Neural cell (in vitro differentiated cells): ENCODE measurements around the gene BCAT1. TPM values are rescaled to one million over a fixed set of nuclear protein-coding genes. Genes with fewer than 3 reads are reported as not detected.

ENCODE experiments used
- H2AFZ ChIP-seq: fragments of 200-600, 300-800 bp; sonication (generic), shearing (Covaris generic); 2 replicates; pipeline ENCODE4 v1.6.0; 2014; ENCODE audit warnings: low read depth, mild to moderate bottlenecking, antibody characterized with exemption, low read length, moderate library complexity
- H3F3A ChIP-seq: fragments of 200-600 bp; shearing (Covaris generic); 2 replicates; pipeline ENCODE4 v1.6.1; 2016; ENCODE audit warnings: mild to moderate bottlenecking, moderate library complexity, mixed read lengths, antibody characterized with exemption, low read length; ENCODE audit not compliant: insufficient read depth, poor library complexity, severe bottlenecking
- H3K27ac ChIP-seq: fragments of 200-600, 300-800 bp; sonication (generic), shearing (Covaris generic); 2 replicates; pipeline ENCODE4 v1.5.1; 2014; ENCODE audit warnings: mild to moderate bottlenecking, low read length, moderate library complexity
- H3K27me3 ChIP-seq: fragments of 300-800, 200-600 bp; sonication (generic), shearing (Covaris generic); 2 replicates; pipeline ENCODE4 v1.6.0; 2014; ENCODE audit warnings: mild to moderate bottlenecking, low read depth, low read length, moderate library complexity; ENCODE audit not compliant: insufficient read depth
- H3K36me3 ChIP-seq: fragments of 300-800, 200-600 bp; sonication (generic), shearing (Covaris generic); 2 replicates; pipeline ENCODE4 v1.5.1; 2014; ENCODE audit warnings: mild to moderate bottlenecking, antibody characterized with exemption, low read length, moderate library complexity; ENCODE audit not compliant: insufficient read depth
- H3K4me2 ChIP-seq: fragments of 300-800, 200-600 bp; sonication (generic), shearing (Covaris generic); 2 replicates; pipeline ENCODE4 v1.6.0; 2014; ENCODE audit warnings: mild to moderate bottlenecking, low read length
- H3K4me3 ChIP-seq: fragments of 300-800, 200-600 bp; sonication (generic), shearing (Covaris generic); 2 replicates; pipeline ENCODE4 v1.5.1; 2014; ENCODE audit warnings: mild to moderate bottlenecking, low read length, moderate library complexity
- H3K79me2 ChIP-seq: fragments of 200-600 bp; shearing (Covaris generic); replicated peaks from 2 replicates; pipeline ENCODE4 v1.6.0; 2014; ENCODE audit warnings: mild to moderate bottlenecking, low read length, moderate library complexity; ENCODE audit not compliant: insufficient read depth
- H3K9ac ChIP-seq: fragments of 300-800, 200-600 bp; sonication (generic), shearing (Covaris generic); 2 replicates; pipeline ENCODE4 v1.6.1; 2016; ENCODE audit warnings: mild to moderate bottlenecking, low read length, mixed read lengths
- H3K9me2 ChIP-seq: fragments of 200-600 bp; shearing (Covaris generic); 2 replicates; pipeline ENCODE4 v1.6.1; 2016; ENCODE audit warnings: mild to moderate bottlenecking, low read length, mixed read lengths; ENCODE audit not compliant: insufficient read depth
- H3K9me3 ChIP-seq: fragments of 200-600, 300-800 bp; sonication (generic), shearing (Covaris generic); 2 replicates; pipeline ENCODE4 v1.6.1; 2016; ENCODE audit warnings: mild to moderate bottlenecking, mixed run types, low read length, moderate library complexity, mixed read lengths
- H4K20me1 ChIP-seq: fragments of 200-600 bp; shearing (Covaris generic); 2 replicates; pipeline ENCODE4 v1.6.1; 2016; ENCODE audit warnings: mild to moderate bottlenecking, mixed run types; ENCODE audit not compliant: insufficient read depth
- EP300 ChIP-seq: fragments of 450-650 bp; conservative IDR thresholded peaks from 2 replicates; pipeline ENCODE4 v1.6.1; 2014; ENCODE audit warnings: antibody characterized with exemption, mild to moderate bottlenecking, moderate library complexity; ENCODE audit not compliant: poor library complexity, severe bottlenecking
- EZH2 ChIP-seq: fragments of 200-600, 300-800 bp; shearing (Covaris generic), sonication (generic); IDR thresholded peaks from 2 replicates; pipeline ENCODE4 v1.6.1; 2014; ENCODE audit warnings: antibody characterized with exemption, low read length, borderline replicate concordance, mild to moderate bottlenecking; ENCODE audit not compliant: insufficient read depth, poor library complexity, severe bottlenecking
- MXI1 ChIP-seq: fragments of 450-650 bp; conservative IDR thresholded peaks from 2 replicates; pipeline ENCODE4 v1.6.1; 2014; ENCODE audit warnings: antibody characterized with exemption, mild to moderate bottlenecking; ENCODE audit not compliant: poor library complexity, severe bottlenecking
- POLR2AphosphoS5 ChIP-seq: IDR thresholded peaks from 2 replicates; pipeline ENCODE4 v1.6.1; 2012
- RAD21 ChIP-seq: fragments of 450-650 bp; conservative IDR thresholded peaks from 2 replicates; pipeline ENCODE4 v1.6.1; 2014; ENCODE audit warnings: antibody characterized with exemption, mild to moderate bottlenecking, moderate library complexity
- SMC3 ChIP-seq: fragments of 450-650 bp; conservative IDR thresholded peaks from 2 replicates; pipeline ENCODE4 v1.6.1; 2014; ENCODE audit warnings: antibody characterized with exemption, mild to moderate bottlenecking, moderate library complexity; ENCODE audit not compliant: poor library complexity
- TAF1 ChIP-seq: IDR thresholded peaks from 2 replicates; pipeline ENCODE4 v1.6.1; 2012; ENCODE audit warnings: low read depth
- polyA plus RNA-seq: library from polyadenylated mRNA; depleted of rRNA; stranded (reverse); fragments of >200 nt; gene quantifications from 2 replicates; pipeline ENCODE4 v1.2.3, GENCODE V29; 2014
- TF ChIP-seq, protein P1 (sequence below): IDR thresholded peaks from 2 replicates; pipeline ENCODE4 v1.6.1; 2012; ENCODE audit warnings: borderline replicate concordance
- TF ChIP-seq, protein P2 (sequence below): fragments of 450-650 bp; IDR thresholded peaks from 2 replicates; pipeline ENCODE4 v1.5.1; 2014; ENCODE audit warnings: antibody characterized with exemption, mild to moderate bottlenecking, moderate library complexity; ENCODE audit not compliant: poor library complexity, severe bottlenecking

Gene BCAT1
- polyA plus RNA-seq, 1 donor from 2014 or later: 31.3 TPM

DNA sequence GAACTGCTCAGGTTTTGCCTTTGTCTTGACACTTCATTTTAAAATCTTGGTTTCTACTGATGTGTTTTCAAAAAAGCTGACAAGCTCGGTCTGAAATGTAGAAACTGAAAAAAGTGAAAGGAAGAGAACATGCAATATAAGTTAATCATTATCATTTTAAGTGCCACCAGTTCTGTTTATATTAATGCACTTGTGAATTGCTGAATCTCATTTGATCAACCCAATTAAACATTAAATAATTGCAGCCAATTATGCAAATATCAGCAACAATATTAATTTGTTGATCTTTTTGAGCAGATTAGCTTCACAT, 133.8 kb downstream of the BCAT1 start:
- Histone ChIP-seq H3K27me3 (no peaks in the 10 kb centered on the region), H4K20me1 (no peaks in the 10 kb centered on the region), H3K36me3 (no peaks in the 10 kb centered on the region), H3K9me3 (no peaks in the 10 kb centered on the region), H3K79me2 (no peaks in the 10 kb centered on the region), H3K9me2 (no peaks in the 10 kb centered on the region), H3K4me2 (no peak overlapping the region), H3K27ac (no peak overlapping the region), H3F3A (no peaks in the 10 kb centered on the region), H3K4me3 (no peak overlapping the region), H3K9ac (no peak overlapping the region), H2AFZ (no peak overlapping the region)
- no peak for TF ChIP-seq SMC3
- TF ChIP-seq MXI1: no peak
- no peak for TF ChIP-seq POLR2AphosphoS5
- TF ChIP-seq EP300: no peak
- TF ChIP-seq, protein P1, sequence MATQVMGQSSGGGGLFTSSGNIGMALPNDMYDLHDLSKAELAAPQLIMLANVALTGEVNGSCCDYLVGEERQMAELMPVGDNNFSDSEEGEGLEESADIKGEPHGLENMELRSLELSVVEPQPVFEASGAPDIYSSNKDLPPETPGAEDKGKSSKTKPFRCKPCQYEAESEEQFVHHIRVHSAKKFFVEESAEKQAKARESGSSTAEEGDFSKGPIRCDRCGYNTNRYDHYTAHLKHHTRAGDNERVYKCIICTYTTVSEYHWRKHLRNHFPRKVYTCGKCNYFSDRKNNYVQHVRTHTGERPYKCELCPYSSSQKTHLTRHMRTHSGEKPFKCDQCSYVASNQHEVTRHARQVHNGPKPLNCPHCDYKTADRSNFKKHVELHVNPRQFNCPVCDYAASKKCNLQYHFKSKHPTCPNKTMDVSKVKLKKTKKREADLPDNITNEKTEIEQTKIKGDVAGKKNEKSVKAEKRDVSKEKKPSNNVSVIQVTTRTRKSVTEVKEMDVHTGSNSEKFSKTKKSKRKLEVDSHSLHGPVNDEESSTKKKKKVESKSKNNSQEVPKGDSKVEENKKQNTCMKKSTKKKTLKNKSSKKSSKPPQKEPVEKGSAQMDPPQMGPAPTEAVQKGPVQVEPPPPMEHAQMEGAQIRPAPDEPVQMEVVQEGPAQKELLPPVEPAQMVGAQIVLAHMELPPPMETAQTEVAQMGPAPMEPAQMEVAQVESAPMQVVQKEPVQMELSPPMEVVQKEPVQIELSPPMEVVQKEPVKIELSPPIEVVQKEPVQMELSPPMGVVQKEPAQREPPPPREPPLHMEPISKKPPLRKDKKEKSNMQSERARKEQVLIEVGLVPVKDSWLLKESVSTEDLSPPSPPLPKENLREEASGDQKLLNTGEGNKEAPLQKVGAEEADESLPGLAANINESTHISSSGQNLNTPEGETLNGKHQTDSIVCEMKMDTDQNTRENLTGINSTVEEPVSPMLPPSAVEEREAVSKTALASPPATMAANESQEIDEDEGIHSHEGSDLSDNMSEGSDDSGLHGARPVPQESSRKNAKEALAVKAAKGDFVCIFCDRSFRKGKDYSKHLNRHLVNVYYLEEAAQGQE: no peak
- TF ChIP-seq, protein P2, sequence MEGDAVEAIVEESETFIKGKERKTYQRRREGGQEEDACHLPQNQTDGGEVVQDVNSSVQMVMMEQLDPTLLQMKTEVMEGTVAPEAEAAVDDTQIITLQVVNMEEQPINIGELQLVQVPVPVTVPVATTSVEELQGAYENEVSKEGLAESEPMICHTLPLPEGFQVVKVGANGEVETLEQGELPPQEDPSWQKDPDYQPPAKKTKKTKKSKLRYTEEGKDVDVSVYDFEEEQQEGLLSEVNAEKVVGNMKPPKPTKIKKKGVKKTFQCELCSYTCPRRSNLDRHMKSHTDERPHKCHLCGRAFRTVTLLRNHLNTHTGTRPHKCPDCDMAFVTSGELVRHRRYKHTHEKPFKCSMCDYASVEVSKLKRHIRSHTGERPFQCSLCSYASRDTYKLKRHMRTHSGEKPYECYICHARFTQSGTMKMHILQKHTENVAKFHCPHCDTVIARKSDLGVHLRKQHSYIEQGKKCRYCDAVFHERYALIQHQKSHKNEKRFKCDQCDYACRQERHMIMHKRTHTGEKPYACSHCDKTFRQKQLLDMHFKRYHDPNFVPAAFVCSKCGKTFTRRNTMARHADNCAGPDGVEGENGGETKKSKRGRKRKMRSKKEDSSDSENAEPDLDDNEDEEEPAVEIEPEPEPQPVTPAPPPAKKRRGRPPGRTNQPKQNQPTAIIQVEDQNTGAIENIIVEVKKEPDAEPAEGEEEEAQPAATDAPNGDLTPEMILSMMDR: no peak
- TF ChIP-seq RAD21: no peak
- TF ChIP-seq TAF1: no peak
- TF ChIP-seq EZH2: no peak

DNA sequence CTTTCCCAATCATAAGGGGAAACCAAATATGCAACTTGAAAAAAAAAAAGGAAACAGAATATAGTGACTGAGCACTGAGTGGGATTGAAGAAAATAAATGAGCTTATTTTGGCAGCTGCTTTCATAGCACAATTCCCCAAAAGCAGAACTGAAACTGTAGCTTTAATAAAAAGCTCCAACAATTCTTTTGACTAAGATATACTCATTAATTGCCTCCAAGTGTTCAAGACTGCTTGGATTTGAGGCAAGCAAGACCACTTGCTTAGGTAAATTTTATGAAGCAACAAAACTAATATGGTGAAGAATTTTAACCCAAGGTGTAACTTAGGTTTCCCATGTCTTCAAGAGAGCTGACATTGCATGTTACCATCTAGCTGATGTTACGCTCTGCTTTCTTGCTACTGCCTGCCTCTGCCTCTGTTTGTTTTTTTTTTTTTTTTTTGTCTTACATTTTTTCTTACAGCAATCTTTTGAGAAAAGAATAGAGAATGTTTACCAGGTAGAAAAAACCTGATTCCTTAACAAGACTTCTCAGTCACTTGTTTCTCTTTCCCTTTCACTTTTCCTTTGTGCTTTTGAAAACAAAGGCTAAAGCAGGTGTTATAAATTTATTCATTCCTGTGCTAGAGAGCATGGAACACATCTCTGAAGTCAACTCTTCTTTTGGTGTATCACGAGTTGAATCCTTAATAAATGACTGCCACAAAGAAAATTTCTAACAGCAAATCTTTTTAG, 134.4 kb downstream of the BCAT1 start:
- Histone ChIP-seq H3F3A (no peaks in the 10 kb centered on the region), H3K27ac (no peak overlapping the region), H3K27me3 (no peaks in the 10 kb centered on the region), H3K79me2 (no peaks in the 10 kb centered on the region), H3K9me3 (no peaks in the 10 kb centered on the region), H3K9ac (no peak overlapping the region), H2AFZ (no peak overlapping the region), H3K36me3 (no peaks in the 10 kb centered on the region), H4K20me1 (no peaks in the 10 kb centered on the region), H3K4me2 (no peak overlapping the region), H3K9me2 (no peaks in the 10 kb centered on the region), H3K4me3 (no peak overlapping the region)
- no peak for TF ChIP-seq POLR2AphosphoS5
- no peak for TF ChIP-seq MXI1
- no peak for TF ChIP-seq SMC3
- TF ChIP-seq EZH2: no peak
- TF ChIP-seq, protein P1: no peak
- TF ChIP-seq, protein P2: no peak
- TF ChIP-seq EP300: no peak
- no peak for TF ChIP-seq TAF1
- TF ChIP-seq RAD21: no peak
